ENCODE data around the gene RAI1. TPM values are rescaled to one million over a fixed set of nuclear protein-coding genes. Genes with fewer than 3 reads are reported as not detected.
A peak's percentile ranks its signal among the peaks of the same experiment; 100 is the strongest.

Gene RAI1
- total RNA-seq, 1 donor from 2014 or later = 31.1 TPM

GRCh38 chr17:17749025-17749772, 67.9 kb downstream of the RAI1 start:
- Histone ChIP-seq H3K27me3 (ENCODE audit: low read depth) (no peaks in the 10 kb centered on the region), H3K4me3 (no peak overlapping the region), H3K27ac (no peak overlapping the region), H3K4me1 (peaks cover 42% of the 10 kb centered on the region), H3K9me3 (no peaks in the 10 kb centered on the region), H3K36me3 (no peaks in the 10 kb centered on the region)
- DNase-seq = no peak
- TF ChIP-seq CTCF (IDR thresholded peaks at IDR 0.05) = no peak
- ATAC-seq = no peak
- intact Hi-C loops (cut with DNase I) = no loop called here

GRCh38 chr17:17749921-17750320, 68.7 kb downstream of the RAI1 start:
- no peak for ATAC-seq
- no peak for DNase-seq
- peaks cover 48% of the 10 kb centered on the region for H3K4me1 ChIP-seq
- no peak overlapping the region for H3K4me3 ChIP-seq
- H3K27me3 ChIP-seq (ENCODE audit: low read depth) = no peaks in the 10 kb centered on the region
- no peak overlapping the region for H3K27ac ChIP-seq
- H3K36me3 ChIP-seq = no peaks in the 10 kb centered on the region
- intact Hi-C loops (cut with DNase I) = no loop called here
- TF ChIP-seq CTCF (IDR thresholded peaks at IDR 0.05) = no peak
- no peaks in the 10 kb centered on the region for H3K9me3 ChIP-seq

- H3K9me3 ChIP-seq = no peaks in the 10 kb centered on the region
- no peak for TF ChIP-seq CTCF (IDR thresholded peaks at IDR 0.05)
- no peaks in the 10 kb centered on the region for H3K27me3 ChIP-seq (ENCODE audit: low read depth)
- H3K27ac ChIP-seq = peak overlapping the region; percentile 88
- H3K4me1 ChIP-seq = peaks cover 56% of the 10 kb centered on the region
- no peaks in the 10 kb centered on the region for H3K36me3 ChIP-seq
- intact Hi-C loops (cut with DNase I) = no loop called here
- H3K4me3 ChIP-seq = no peak overlapping the region
- DNase-seq = no peak
- no peak for ATAC-seq
Observed at GRCh38 chr17:17750881-17751280, 69.6 kb downstream of the RAI1 start.

GRCh38 chr17:17751489-17752088, 70.3 kb downstream of the RAI1 start:
- peak overlapping the region; percentile 57 for H3K4me3 ChIP-seq
- no peak for ATAC-seq

More at GRCh38 chr17:17751489-17752088, 70.3 kb downstream of the RAI1 start:
- Histone ChIP-seq H3K9me3 (no peaks in the 10 kb centered on the region), H3K27me3 (ENCODE audit: low read depth) (no peaks in the 10 kb centered on the region), H3K4me1 (peaks cover 59% of the 10 kb centered on the region), H3K36me3 (no peaks in the 10 kb centered on the region), H3K27ac (peak overlapping the region; percentile 88)
- TF ChIP-seq CTCF (IDR thresholded peaks at IDR 0.05) = no peak
- intact Hi-C loops (cut with DNase I) = no loop called here
- no peak for DNase-seq
